ENCODE data around the gene GMIP.
"Not testable (repeated sequence)": the region's sequence is repeated elsewhere in the genome, so short reads cannot be mapped to it uniquely, and the experiment has no call there.

The GMIP gene, protein sequence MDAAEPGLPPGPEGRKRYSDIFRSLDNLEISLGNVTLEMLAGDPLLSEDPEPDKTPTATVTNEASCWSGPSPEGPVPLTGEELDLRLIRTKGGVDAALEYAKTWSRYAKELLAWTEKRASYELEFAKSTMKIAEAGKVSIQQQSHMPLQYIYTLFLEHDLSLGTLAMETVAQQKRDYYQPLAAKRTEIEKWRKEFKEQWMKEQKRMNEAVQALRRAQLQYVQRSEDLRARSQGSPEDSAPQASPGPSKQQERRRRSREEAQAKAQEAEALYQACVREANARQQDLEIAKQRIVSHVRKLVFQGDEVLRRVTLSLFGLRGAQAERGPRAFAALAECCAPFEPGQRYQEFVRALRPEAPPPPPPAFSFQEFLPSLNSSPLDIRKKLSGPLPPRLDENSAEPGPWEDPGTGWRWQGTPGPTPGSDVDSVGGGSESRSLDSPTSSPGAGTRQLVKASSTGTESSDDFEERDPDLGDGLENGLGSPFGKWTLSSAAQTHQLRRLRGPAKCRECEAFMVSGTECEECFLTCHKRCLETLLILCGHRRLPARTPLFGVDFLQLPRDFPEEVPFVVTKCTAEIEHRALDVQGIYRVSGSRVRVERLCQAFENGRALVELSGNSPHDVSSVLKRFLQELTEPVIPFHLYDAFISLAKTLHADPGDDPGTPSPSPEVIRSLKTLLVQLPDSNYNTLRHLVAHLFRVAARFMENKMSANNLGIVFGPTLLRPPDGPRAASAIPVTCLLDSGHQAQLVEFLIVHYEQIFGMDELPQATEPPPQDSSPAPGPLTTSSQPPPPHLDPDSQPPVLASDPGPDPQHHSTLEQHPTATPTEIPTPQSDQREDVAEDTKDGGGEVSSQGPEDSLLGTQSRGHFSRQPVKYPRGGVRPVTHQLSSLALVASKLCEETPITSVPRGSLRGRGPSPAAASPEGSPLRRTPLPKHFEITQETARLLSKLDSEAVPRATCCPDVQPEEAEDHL

DNA sequence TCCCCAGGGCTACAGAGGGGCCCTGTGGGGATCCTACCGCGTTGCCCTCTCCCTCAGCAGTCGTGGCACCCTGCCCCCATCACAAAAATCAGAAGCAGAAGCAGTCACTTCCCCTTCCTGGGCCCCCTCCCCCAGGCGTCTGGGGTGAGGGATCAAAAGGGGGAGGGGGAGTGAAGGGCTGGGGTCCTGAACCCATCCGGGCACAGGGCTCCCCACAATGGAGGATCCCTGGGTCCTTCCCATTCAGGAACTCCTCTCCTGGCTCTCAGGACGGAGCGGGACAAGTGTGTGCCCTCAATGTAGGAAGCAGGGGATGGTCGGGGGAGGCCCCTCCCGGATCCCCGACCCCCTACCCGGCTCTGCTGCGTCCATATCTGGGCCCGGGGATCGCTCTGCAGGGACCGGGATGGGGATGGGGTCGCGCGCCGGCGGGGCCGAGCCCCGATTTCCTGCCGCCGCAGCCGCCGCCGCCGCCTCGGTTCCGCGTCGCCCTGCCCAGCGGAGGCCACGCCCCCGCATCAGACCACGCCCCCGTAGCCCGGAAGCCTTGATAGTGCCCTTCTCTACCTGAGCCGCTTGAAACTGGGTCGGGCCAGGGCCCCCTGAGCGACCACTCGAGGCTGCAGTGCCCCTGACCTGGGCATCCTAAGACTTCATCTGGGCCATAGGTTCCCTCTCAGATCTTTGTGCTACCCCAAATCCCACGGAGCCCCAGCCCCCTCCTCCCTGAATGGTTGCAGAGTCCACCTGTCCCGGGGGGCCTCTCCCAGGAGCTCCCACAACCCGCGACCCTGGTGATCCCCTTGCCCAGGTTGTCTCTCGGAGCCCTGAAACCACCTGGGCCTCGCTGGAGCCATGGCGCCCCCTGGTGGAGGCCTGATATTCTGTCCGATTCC, at the start of gene GMIP:
GMIP (minus strand) TSS at position 500 of the 896 bp plus-strand sequence; CDS start at position 372, 128 bp downstream.
- peak; percentile 59 for DNase-seq

DNA sequence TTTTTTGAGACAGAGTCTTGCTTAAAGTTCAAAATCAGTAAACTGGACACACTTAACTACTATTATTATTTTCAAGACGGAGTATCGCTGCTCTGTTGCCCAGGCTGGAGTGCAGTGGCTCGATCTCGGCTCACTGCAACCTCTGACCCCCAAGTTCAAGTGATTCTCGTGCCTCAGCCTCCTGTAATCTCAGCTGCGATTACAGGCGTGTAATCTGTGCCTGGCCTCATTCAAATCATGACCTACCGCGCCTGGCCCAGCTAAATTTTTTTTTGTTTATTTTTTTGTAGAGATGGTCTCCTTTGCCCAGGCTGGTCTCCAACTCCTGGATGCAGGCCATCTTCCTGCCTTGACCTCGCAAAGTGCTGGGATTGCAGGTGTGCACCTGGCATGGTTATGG, 48.2 kb upstream of the GMIP start:
- DNase-seq = no peak

DNA sequence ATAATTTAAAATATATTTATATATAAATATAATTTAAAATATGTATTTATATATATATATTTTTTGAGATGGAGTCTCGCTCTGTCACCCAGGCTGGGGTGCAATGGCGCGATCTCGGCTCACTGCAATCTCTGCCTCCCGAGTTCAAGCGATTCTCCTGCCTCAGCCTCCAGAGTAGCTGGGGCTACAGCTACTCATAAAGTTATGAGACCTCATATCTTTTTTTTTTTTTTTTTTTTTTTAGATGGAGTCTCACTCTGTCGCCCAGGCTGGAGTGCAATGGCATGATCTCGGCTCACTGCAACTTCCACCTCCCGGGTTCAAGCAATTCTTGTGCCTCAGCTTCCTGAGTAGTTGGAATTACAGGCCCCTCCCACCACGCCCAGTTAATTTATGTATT, 45.6 kb upstream of the GMIP start:
- DNase-seq = not testable (repeated sequence)

DNA sequence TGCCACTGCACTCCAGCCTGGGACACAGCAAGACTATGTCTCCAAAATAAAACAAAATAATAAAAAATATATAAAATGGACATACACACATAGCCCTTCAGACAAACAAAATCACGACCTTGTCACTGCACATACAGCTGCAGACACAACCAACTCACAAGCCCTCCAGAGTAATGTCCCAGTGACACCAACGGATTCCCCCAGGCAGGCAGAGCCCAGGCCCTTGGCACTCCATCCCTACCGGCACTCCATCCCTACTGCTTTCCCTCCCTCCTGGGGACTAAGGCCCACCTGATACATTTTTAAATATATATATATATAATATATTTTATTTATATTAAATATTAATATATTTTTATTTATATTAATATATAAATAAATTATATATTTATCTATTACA, 43.6 kb upstream of the GMIP start:
- no peak for DNase-seq

DNA sequence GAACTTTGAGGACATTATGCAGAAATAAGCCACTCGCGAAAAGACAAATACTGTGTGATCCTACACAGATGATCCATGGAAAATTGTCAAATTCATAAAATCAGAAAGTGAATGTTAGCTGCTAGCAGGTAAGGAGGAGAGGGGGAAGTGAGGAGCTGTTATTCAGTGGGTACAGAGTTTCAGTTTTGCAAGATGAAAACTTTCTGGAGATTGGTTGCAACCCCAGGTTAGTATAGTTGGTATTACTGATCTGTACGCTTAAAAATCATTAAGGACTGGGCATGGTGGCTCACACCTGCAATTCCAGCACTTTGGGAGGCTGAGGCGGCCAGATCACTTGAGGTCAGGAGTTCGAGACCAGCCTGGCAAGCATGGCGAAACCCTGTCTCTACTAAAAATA, 43.1 kb upstream of the GMIP start:
- DNase-seq = no peak

DNA sequence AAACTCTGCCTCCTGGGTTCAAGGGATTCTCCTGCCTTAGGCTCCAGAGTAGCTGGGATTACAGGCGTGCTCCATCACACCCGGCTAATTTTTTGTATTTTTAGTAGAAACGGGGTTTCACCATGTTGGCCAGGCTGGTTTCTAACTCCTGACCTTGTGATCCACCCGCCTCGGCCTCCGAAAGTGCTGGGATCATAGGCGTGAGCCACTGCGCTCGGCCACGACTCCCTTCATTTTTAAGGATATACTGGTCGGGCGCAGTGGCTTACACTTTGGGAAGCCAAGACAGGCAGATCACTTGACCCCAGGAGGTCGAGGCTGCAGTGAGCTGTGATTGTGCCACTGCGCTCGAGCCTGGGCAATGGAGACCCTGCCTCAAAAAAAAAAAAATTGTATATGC, 42.7 kb upstream of the GMIP start:
- DNase-seq = not testable (repeated sequence)

DNA sequence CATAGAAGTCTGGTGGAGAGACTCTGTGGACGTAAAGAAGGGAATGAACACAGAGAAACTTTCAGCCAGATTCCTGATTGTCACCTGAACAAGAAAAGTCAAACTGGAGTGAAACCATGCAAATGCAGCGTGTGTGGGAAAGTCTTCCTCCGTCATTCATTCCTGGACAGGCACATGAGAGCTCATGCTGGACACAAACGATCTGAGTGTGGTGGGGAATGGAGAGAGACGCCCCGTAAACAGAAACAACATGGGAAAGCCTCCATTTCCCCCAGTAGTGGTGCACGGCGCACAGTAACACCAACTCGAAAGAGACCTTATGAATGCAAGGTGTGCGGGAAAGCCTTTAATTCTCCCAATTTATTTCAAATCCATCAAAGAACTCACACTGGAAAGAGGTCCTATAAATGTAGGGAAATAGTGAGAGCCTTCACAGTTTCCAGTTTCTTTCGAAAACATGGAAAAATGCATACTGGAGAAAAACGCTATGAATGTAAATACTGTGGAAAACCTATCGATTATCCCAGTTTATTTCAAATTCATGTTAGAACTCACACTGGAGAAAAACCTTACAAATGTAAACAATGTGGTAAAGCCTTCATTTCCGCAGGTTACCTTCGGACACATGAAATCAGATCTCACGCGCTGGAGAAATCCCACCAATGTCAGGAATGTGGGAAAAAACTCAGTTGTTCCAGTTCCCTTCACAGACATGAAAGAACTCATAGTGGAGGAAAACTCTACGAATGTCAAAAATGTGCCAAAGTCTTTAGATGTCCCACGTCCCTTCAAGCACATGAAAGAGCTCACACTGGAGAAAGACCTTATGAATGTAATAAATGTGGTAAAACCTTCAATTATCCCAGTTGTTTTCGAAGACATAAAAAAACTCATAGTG, 36.0 kb upstream of the GMIP start:
- DNase-seq = no peak

DNA sequence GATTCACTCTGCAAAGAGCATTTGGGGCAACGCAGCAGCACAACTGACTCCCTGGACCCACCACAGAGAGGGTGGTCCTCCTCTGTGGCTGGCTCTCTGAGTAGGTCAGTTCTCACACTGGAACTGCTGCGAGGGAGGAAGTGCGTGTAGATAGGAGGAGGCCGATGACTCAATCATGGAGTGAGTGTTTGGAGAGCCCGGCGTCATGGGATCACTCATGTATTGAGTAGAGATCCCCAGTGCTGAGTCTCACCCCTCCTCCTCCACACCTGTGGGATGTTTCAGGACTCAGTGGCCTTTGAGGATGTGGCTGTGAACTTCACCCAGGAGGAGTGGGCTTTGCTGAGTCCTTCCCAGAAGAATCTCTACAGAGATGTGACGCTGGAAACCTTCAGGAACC, 34.1 kb upstream of the GMIP start:
- DNase-seq = no peak

DNA sequence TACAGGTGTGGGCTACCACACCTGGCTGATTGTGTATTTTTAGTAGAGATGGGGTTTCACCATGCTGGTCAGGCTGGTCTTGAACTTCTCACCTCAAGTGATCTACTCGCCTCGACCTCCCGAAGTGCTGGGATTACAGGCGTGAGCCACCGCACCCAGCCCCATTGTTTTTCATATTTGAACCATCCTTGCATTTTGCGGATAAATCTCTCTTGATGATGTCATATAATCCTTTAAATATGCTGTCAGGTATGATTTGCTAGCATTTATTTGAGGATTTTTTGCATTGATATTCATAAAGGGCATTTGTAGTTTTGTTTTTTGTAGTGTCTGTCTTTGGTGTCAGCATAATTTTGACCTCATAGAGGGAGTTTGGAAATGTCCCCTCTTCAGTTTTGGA, 30.9 kb upstream of the GMIP start:
- no peak for DNase-seq

DNA sequence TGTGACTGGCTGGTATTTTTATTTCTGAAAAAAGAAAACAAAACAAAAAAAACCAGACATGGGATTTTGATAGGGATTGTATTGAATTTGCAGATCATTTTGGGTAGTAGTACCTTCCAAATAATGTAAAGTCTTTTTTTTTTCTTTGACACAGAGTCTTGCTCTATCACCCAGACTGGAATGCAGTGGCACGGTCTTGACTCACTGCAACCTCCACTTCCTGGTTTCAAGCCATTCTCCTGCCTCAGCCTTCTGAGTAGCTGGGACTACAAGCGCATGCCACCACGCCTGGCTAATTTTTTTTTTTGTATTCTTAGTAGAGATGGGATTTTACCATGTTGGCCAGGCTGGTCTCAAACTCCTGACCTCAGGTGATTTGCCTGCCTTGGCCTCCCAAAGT, 29.4 kb upstream of the GMIP start:
- DNase-seq = no peak

DNA sequence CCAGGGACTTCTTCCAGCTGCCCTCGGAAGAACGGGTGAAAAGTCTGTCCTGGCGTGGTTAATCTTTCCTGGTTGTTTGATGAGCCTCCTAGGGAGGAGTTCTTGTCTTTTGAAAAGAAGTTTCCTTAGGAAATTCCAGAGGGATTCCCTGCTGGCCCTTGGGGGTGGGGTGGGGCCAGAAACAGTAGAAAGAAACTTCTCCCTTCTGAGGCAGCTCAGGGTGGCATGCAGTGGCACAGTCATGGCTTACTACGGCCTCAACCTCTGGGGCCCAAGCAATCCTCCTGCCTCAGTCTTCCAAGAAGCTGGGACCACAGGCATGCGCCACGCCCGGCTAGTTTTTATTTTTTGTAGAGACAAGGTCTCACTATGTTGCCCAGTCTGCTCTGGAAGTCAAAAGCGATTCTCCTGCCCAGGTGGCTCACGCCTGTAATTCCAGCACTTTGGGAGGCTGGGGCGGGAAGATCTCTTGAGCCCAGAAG, 26.7 kb upstream of the GMIP start:
- no peak for DNase-seq

DNA sequence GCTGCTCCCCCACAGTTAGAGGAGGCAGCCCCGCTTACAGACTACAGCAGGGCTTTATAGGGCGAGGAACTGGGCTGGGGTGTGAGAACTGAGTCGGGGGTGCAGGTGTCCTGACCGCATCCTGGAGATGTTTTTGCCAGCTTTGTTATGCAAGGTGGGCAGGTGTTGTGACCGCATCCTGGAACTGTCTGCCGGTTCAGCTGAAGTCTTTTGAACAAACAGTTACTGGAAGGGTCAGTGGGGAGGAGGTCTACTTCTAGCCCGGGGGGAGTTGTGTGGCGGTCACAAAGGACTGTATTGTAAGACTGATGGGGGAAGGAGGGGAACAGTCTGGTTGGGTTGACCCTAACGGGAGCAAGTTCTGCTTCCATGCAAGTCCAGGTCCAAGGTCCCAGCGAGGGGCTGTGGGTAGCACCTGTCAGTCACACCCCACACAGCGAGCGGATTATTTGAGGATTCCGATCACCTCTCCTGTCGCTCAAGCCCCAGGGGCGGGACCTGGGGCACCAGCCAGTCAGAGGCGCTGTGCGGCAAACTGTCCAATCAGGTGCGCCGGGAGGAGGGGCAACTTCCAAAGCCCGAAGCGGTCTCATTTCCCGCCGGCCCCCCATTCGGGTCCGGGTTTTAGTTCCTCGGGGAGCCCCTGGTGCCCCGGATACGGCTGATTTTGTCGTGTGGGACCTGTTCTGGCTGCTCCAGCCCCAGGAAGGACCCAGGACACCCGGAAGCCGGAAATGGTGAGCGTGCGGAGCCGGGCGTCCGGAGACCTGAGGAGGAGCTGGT, 25.0 kb upstream of the GMIP start, which contains the start of gene ZNF101:
ZNF101 (plus strand) TSS at position 610 of the 783 bp plus-strand sequence; CDS start at position 735, 125 bp downstream.
- DNase-seq = peak; percentile 94

DNA sequence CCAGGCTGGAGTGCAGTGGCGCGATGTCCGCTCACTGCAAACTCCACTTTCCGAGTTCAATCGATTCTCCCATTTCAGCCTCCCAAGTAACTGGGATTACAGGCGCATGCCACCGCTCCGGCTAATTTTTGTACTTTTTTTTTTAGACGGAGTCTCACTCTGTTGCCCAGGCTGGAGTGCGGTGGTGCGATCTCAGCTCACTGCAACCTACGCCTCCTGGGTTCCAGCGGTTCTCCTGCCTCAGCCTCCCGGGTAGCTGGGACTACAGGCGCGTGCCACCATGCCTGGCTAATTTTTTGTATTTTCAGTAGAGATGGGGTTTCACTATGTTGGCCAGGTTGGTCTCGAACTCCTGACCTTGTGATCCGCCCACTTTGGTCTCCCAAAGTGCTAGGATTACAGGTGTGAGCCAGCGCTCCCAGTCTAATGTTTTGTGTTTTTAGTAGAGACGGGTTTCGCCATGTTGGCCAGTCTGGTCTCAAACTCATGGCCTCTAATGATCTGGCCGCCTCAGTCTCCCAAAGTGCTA, 22.0 kb upstream of the GMIP start:
- not testable (repeated sequence) for DNase-seq

DNA sequence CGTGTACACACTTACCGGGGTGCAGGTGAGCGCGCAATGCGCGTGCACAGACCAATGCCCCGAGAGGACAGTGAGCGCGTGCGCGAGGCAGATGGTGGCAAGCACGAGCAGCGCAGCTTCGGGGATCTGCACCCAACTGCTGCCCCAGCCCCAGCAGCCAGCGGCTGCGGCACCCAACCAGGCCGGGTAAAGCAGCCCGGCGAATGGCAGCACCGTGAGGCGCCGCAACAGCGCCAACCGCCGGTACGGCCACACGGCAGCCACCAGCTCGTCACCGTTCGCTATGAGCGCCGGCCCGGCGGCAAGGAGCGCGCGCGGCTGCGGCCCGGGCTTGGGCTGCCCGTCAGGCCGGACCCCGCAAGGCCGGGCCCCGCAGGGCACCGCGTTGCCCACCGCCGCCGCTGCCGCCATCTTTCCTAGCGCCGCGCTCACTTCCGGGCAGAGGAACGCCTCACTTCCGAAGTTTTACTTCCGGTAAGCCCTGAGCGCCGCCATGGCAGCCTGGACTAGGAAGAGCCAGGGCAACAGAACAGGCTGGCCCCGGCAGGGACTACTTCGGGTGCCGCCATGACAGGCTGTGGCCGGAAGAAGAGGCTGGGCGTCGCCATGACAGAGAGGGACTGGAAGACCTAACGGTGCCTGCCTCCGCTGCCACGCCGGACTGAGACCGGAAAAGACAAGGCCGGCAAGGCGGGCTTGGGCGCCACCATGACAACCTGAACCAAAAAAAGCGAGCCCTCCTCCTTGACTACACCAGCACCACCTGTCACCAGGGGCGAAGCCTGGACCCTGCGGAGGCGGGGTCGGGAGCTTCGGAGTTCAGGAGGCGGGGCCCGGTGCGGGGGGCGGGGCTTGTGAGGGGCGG, 20.0 kb upstream of the GMIP start, which contains the start of gene ATP13A1:
ATP13A1 (minus strand) TSS at position 421 of the 865 bp plus-strand sequence; CDS start at position 411, 10 bp downstream.
- DNase-seq = peak; percentile 98

DNA sequence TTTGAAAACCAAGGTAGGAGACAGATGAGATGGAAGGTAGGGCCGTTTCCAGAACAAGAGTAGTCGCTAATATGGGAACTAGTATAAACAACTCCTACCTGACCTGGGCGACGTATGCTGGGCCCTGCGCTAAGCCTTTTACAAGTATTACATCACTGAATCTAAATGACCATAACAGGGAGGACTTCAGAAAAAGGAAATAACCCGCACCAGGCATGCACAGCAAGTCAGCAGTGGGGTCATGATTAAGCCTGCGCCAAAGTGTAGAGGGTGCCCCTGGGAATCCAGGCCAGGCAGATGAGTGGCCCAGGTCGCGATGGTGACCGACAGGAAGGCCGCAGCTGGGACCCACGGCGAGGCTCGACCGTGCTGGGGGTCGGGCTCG, 19.4 kb upstream of the GMIP start:
- no peak for DNase-seq

DNA sequence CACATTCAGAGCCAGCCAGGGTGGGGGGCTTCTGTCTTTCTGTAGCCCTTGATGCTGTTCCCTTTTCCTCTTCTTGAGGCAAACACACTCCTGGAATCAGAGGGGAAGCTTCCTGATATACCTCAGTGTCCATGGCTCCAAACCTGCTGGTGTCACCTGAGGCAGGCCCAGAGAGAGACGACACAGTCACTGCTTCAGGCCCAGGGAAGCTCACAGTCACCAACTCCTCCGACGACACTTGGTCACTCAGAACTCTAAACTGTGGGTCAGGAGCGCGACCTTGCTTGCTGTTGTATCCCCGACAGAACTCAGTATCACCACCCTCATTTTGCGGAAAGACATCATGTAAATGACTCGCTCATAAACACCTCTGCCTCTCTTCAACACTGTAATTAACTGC, 18.9 kb upstream of the GMIP start:
- DNase-seq = no peak

DNA sequence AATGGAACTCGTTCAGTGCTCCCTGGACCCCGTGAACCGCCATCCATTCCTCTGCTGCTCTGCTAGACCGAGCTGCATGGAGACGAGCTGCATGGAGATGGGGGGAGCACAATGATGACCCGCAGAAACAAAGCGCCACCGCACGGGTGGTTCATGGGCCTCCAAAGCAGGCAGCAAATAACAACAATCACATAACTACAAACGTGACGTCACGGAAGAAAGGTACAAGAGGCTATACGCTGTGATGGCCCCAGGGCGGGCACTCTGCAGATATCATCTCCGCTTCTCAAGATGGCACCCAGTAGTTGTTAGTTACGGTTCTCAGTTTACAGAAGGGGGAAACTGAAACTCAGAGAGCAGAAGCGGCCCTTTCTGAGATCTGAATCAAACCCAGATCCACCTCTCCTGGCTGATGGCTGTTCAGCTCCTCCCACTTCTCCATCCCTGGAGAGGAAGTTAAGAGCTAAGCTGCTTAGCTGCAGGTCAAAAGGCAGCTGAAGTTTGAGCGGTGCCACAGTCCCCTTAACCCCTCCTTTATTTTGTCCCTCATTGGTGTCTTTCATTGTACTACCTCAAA, 18.3 kb upstream of the GMIP start:
- DNase-seq = no peak

DNA sequence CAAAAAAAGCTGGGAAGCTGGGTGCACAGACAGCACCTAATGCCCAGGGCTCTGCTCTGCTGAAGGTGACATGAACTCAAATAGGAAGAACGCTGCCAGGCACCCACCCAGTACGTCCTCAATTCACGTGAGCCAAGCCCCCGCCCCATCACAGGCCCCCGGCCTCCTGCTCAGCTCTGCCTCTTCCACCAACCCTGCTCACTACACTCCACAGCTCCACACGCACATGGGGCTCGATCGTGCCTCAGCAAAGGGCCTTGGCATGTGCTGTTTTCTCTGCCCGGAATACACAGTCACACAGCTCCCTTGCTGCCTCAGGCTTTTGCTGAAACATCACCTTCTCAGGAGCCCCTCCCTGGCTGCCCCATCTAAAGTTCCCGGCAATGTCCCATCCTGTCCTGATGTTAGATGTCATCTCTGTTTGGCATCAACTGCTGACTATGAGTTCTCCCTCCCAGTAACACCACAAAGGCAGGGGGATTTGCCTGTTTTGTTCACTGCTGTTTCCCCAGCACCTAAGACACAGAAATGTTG, 17.8 kb upstream of the GMIP start:
- DNase-seq = no peak
